Measurements from ENCODE around the gene SRSF1. TPM values are rescaled to one million over a fixed set of nuclear protein-coding genes. Genes with fewer than 3 reads are reported as not detected.
A peak's percentile ranks its signal among the peaks of the same experiment; 100 is the strongest.
"Not testable (repeated sequence)": the region's sequence is repeated elsewhere in the genome, so short reads cannot be mapped to it uniquely, and the experiment has no call there.

The SRSF1 gene
- total RNA-seq, 1 donor: 247 TPM

- Histone ChIP-seq H3K36me3 (ENCODE audit: insufficient read depth, low read length) (no peaks in the 10 kb centered on the region), H3K4me2 (ENCODE audit: insufficient read depth, low read length) (no peak overlapping the region), H3K79me2 (ENCODE audit: insufficient read depth, low read length) (no peaks in the 10 kb centered on the region), H3K4me1 (ENCODE audit: insufficient read depth, low read length) (no peaks in the 10 kb centered on the region), H3K27ac (ENCODE audit: low read depth, low read length) (no peak overlapping the region), H2AFZ (ENCODE audit: low read length) (no peak overlapping the region), H3K4me3 (ENCODE audit: insufficient read depth, low read length) (no peak overlapping the region), H3K27me3 (ENCODE audit: insufficient read depth, low read length) (no peaks in the 10 kb centered on the region), H3K9me3 (ENCODE audit: low read depth, low read length) (no peaks in the 10 kb centered on the region), H4K20me1 (ENCODE audit: insufficient read depth, low read length) (no peaks in the 10 kb centered on the region)
- no peak for TF ChIP-seq CTCF (IDR thresholded peaks at IDR 0.05; ENCODE audit: extremely low read depth, low read depth, low read length)
- DNase-seq (ENCODE audit: insufficient read length, low spot score, missing footprints): peak; percentile 29
Observed at GRCh38 chr17:57965521-57966160, 41.4 kb downstream of the SRSF1 start.

GRCh38 chr17:57963149-57963511 is 43.9 kb downstream of the SRSF1 start:
- Histone ChIP-seq H3K4me1 (ENCODE audit: insufficient read depth, low read length) (no peaks in the 10 kb centered on the region), H2AFZ (ENCODE audit: low read length) (no peak overlapping the region), H3K4me3 (ENCODE audit: insufficient read depth, low read length) (no peak overlapping the region), H3K4me2 (ENCODE audit: insufficient read depth, low read length) (no peak overlapping the region), H3K79me2 (ENCODE audit: insufficient read depth, low read length) (no peaks in the 10 kb centered on the region), H3K36me3 (ENCODE audit: insufficient read depth, low read length) (no peaks in the 10 kb centered on the region), H3K27me3 (ENCODE audit: insufficient read depth, low read length) (no peaks in the 10 kb centered on the region), H3K27ac (ENCODE audit: low read depth, low read length) (no peak overlapping the region), H4K20me1 (ENCODE audit: insufficient read depth, low read length) (no peaks in the 10 kb centered on the region), H3K9me3 (ENCODE audit: low read depth, low read length) (no peaks in the 10 kb centered on the region)
- DNase-seq (ENCODE audit: insufficient read length, low spot score, missing footprints): peak; percentile 26
- no peak for TF ChIP-seq CTCF (IDR thresholded peaks at IDR 0.05; ENCODE audit: extremely low read depth, low read depth, low read length)

GRCh38 chr17:57962279-57963148 is 44.5 kb downstream of the SRSF1 start:
- Histone ChIP-seq H3K4me2 (ENCODE audit: insufficient read depth, low read length) (no peak overlapping the region), H2AFZ (ENCODE audit: low read length) (no peak overlapping the region), H4K20me1 (ENCODE audit: insufficient read depth, low read length) (no peaks in the 10 kb centered on the region), H3K36me3 (ENCODE audit: insufficient read depth, low read length) (no peaks in the 10 kb centered on the region), H3K79me2 (ENCODE audit: insufficient read depth, low read length) (no peaks in the 10 kb centered on the region), H3K27me3 (ENCODE audit: insufficient read depth, low read length) (no peaks in the 10 kb centered on the region), H3K9me3 (ENCODE audit: low read depth, low read length) (no peaks in the 10 kb centered on the region), H3K4me1 (ENCODE audit: insufficient read depth, low read length) (no peaks in the 10 kb centered on the region), H3K4me3 (ENCODE audit: insufficient read depth, low read length) (no peak overlapping the region), H3K27ac (ENCODE audit: low read depth, low read length) (no peak overlapping the region)
- DNase-seq (ENCODE audit: insufficient read length, low spot score, missing footprints): no peak
- no peak for TF ChIP-seq CTCF (IDR thresholded peaks at IDR 0.05; ENCODE audit: extremely low read depth, low read depth, low read length)

GRCh38 chr17:57959929-57960328 is 47.1 kb downstream of the SRSF1 start:
- no peak overlapping the region for H3K27ac ChIP-seq (ENCODE audit: low read depth, low read length)
- no peaks in the 10 kb centered on the region for H3K36me3 ChIP-seq (ENCODE audit: insufficient read depth, low read length)
- no peaks in the 10 kb centered on the region for H3K27me3 ChIP-seq (ENCODE audit: insufficient read depth, low read length)
- no peaks in the 10 kb centered on the region for H3K9me3 ChIP-seq (ENCODE audit: low read depth, low read length)
- H3K79me2 ChIP-seq (ENCODE audit: insufficient read depth, low read length): peaks cover 3% of the 10 kb centered on the region
- H3K4me2 ChIP-seq (ENCODE audit: insufficient read depth, low read length): no peak overlapping the region
- no peak overlapping the region for H3K4me3 ChIP-seq (ENCODE audit: insufficient read depth, low read length)
- H4K20me1 ChIP-seq (ENCODE audit: insufficient read depth, low read length): no peaks in the 10 kb centered on the region
- peaks cover 8% of the 10 kb centered on the region for H3K4me1 ChIP-seq (ENCODE audit: insufficient read depth, low read length)
- H2AFZ ChIP-seq (ENCODE audit: low read length): no peak overlapping the region
- TF ChIP-seq CTCF (IDR thresholded peaks at IDR 0.05; ENCODE audit: extremely low read depth, low read depth, low read length): no peak
- DNase-seq (ENCODE audit: insufficient read length, low spot score, missing footprints): peak; percentile 62

GRCh38 chr17:57958391-57958790 is 48.7 kb downstream of the SRSF1 start:
- not testable (repeated sequence) for H2AFZ ChIP-seq (ENCODE audit: low read length); H3K36me3 ChIP-seq (ENCODE audit: insufficient read depth, low read length); H3K9me3 ChIP-seq (ENCODE audit: low read depth, low read length); H3K4me2 ChIP-seq (ENCODE audit: insufficient read depth, low read length); DNase-seq (ENCODE audit: insufficient read length, low spot score, missing footprints); H4K20me1 ChIP-seq (ENCODE audit: insufficient read depth, low read length); H3K27me3 ChIP-seq (ENCODE audit: insufficient read depth, low read length); H3K27ac ChIP-seq (ENCODE audit: low read depth, low read length); H3K4me3 ChIP-seq (ENCODE audit: insufficient read depth, low read length)
- Histone ChIP-seq H3K4me1 (ENCODE audit: insufficient read depth, low read length) (peaks cover 13% of the 10 kb centered on the region), H3K79me2 (ENCODE audit: insufficient read depth, low read length) (peaks cover 18% of the 10 kb centered on the region)
